ENCODE results near the gene NFATC2. TPM values are rescaled to one million over a fixed set of nuclear protein-coding genes. Genes with fewer than 3 reads are reported as not detected.

NFATC2 gene
- total RNA-seq, 1 donor from 2014 or later, result 1.9 TPM

DNA sequence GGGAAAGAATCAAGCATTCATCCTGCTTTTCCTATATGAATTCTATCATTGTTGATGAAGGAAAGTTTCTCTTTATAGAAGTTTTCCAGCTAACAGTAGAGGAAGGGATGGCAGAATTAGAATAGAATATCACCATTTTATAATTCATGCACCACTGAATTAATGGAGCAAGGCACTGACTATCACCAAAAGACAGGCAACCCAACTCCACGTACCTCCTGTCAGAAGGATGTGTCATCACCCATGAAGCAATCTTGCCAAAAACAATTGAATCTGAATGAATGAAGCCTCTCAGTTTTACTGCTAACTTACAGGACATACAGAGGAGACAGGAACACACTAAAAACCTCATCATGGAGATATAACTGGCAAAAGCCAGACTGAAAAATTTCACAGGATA lies 122.4 kb downstream of the NFATC2 start:
- H3K27ac Mint-ChIP-seq (ENCODE audit: unreplicated experiment), result no peak overlapping the region
- no peak for DNase-seq (ENCODE audit: low read depth, low spot score)
- TF ChIP-seq, protein P1, sequence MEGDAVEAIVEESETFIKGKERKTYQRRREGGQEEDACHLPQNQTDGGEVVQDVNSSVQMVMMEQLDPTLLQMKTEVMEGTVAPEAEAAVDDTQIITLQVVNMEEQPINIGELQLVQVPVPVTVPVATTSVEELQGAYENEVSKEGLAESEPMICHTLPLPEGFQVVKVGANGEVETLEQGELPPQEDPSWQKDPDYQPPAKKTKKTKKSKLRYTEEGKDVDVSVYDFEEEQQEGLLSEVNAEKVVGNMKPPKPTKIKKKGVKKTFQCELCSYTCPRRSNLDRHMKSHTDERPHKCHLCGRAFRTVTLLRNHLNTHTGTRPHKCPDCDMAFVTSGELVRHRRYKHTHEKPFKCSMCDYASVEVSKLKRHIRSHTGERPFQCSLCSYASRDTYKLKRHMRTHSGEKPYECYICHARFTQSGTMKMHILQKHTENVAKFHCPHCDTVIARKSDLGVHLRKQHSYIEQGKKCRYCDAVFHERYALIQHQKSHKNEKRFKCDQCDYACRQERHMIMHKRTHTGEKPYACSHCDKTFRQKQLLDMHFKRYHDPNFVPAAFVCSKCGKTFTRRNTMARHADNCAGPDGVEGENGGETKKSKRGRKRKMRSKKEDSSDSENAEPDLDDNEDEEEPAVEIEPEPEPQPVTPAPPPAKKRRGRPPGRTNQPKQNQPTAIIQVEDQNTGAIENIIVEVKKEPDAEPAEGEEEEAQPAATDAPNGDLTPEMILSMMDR (conservative IDR thresholded peaks at IDR 0.05), result no peak
- H3K36me3 Mint-ChIP-seq (ENCODE audit: low read depth), result no peaks in the 10 kb centered on the region
- H3K27me3 Mint-ChIP-seq (ENCODE audit: low read depth), result no peaks in the 10 kb centered on the region
- H3K4me3 Mint-ChIP-seq, result no peak overlapping the region
- peaks cover 31% of the 10 kb centered on the region for H3K4me1 Mint-ChIP-seq
- no peaks in the 10 kb centered on the region for H3K9me3 Mint-ChIP-seq

DNA sequence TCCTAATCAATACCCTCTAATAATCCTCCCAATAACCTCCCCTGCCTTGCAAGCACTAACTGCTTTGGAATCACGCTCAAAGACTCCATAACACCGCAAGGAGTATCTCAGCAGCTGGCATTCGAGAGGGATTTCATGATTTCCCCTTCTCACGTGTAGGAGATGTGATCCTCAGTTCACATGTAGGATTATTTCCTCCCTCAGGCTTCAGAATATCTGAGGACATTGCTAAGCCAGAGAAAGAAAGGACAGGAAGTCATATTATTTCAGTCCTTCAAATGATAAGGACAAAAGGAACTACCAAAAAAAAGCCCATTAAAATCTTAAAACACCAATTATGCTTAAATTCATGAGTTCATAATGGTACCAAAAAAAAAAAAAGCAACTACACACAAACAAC lies 122.9 kb downstream of the NFATC2 start:
- DNase-seq (ENCODE audit: low read depth, low spot score), result no peak
- Mint-ChIP-seq H3K9me3 (no peaks in the 10 kb centered on the region), H3K4me1 (peaks cover 26% of the 10 kb centered on the region), H3K36me3 (ENCODE audit: low read depth) (no peaks in the 10 kb centered on the region), H3K27ac (ENCODE audit: unreplicated experiment) (peak overlapping the region; percentile 32), H3K4me3 (no peak overlapping the region), H3K27me3 (ENCODE audit: low read depth) (no peaks in the 10 kb centered on the region)
- TF ChIP-seq, protein P1 (conservative IDR thresholded peaks at IDR 0.05), result no peak

DNA sequence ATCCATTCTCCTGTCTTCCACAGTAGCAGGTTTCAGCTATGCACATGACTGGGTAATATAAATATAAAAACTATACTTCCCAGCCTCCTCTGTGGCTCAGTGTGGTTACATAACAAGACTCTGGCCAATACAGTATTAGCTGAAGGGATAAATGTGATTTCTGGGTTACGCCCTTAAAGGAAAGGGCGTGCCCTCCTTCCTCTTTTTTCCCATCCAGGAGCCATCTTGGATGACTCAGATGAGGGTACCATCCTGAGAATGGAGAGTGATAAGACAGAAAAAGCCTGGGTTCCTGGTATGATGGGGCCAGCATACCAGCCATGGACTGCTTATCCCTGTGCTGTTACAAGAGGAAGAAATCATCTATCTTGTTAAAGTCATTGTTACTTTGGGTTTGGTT lies 123.3 kb downstream of the NFATC2 start:
- no peak for DNase-seq (ENCODE audit: low read depth, low spot score)
- no peaks in the 10 kb centered on the region for H3K27me3 Mint-ChIP-seq (ENCODE audit: low read depth)
- TF ChIP-seq, protein P1 (conservative IDR thresholded peaks at IDR 0.05), result no peak
- H3K9me3 Mint-ChIP-seq, result no peaks in the 10 kb centered on the region
- peaks cover 25% of the 10 kb centered on the region for H3K4me1 Mint-ChIP-seq
- no peak overlapping the region for H3K4me3 Mint-ChIP-seq
- H3K27ac Mint-ChIP-seq (ENCODE audit: unreplicated experiment), result no peak overlapping the region
- H3K36me3 Mint-ChIP-seq (ENCODE audit: low read depth), result no peaks in the 10 kb centered on the region

DNA sequence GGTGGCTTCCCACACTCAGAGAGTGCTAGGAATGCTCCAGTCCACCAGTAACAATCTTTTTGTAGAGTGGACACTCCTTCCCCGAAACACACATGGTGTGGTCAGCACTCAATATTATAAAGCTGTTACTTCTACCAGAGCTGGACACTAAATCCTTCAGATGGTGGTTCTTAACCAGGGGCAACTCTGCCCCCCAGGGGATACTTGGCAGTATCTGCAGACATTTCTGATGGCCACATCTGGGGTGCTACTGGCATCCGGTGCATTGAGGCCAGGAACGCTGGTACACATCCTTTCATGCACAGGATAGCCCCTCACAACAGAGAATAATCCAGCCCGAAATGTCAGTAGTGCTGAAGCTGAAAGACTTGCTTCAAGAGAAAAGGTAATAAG lies 124.4 kb downstream of the NFATC2 start:
- Mint-ChIP-seq H3K36me3 (ENCODE audit: low read depth) (no peaks in the 10 kb centered on the region), H3K27me3 (ENCODE audit: low read depth) (no peaks in the 10 kb centered on the region), H3K4me3 (no peak overlapping the region), H3K9me3 (no peaks in the 10 kb centered on the region), H3K4me1 (peaks cover 16% of the 10 kb centered on the region), H3K27ac (ENCODE audit: unreplicated experiment) (no peak overlapping the region)
- TF ChIP-seq, protein P1 (conservative IDR thresholded peaks at IDR 0.05), result no peak
- DNase-seq (ENCODE audit: low read depth, low spot score), result no peak

DNA sequence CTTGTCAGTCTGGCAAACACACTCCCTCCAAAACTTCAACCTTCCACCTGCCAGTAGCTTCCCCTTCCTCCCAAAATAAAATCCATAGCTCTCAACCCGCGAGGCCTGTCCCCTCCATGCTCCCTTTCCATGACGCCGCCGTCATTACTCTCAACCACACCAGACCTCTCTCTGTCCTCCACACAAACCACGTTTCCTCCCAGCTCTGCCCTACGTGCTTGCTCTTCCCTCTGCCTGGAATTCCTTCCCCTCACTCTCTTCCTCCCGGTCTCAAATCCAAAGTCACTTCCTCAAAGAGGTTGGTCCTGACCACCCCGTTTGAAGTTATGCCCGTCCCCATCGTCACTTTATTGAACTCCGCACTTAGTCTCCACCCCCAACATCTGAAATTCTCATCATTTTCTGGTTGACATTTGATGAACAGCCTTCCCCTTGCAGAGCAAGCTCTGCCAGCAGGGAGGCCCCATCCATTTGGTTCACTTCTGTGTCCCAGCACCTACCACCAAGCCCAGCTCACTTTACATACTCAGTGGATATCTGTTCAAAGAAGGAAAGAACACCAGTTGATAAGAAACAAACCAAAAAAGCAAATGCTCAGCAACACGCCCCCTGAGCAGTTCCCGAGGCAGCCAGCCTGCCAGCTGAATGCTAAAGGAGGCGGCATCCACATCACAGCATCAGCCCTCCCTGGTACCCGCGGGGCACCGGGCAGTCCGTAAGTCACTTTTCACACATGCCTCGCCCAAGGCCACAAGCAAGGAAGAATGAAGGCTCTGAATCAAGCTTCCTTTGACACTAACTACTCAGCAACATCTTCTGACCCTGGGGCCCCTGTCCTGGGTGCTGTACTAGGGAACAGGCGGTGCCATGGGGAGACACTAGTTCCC lies 125.0 kb downstream of the NFATC2 start:
- no peaks in the 10 kb centered on the region for H3K36me3 Mint-ChIP-seq (ENCODE audit: low read depth)

More for the DNA sequence above, 125.0 kb downstream of the NFATC2 start:
- TF ChIP-seq, protein P1 (conservative IDR thresholded peaks at IDR 0.05), result no peak
- H3K27ac Mint-ChIP-seq (ENCODE audit: unreplicated experiment), result peak overlapping the region; percentile 95
- DNase-seq (ENCODE audit: low read depth, low spot score), result no peak
- no peak overlapping the region for H3K4me3 Mint-ChIP-seq
- peaks cover 18% of the 10 kb centered on the region for H3K4me1 Mint-ChIP-seq
- no peaks in the 10 kb centered on the region for H3K9me3 Mint-ChIP-seq
- H3K27me3 Mint-ChIP-seq (ENCODE audit: low read depth), result no peaks in the 10 kb centered on the region
